ENCODE data around the gene CDH4. TPM values are rescaled to one million over a fixed set of nuclear protein-coding genes. Genes with fewer than 3 reads are reported as not detected.

CDH4 gene
- total and polyA plus RNA-seq, 2 of the 8 experiments (the other 6 are each of a cell fraction or from before 2014, with no cell fraction given) = 4.3 to 7.9 TPM

DNA sequence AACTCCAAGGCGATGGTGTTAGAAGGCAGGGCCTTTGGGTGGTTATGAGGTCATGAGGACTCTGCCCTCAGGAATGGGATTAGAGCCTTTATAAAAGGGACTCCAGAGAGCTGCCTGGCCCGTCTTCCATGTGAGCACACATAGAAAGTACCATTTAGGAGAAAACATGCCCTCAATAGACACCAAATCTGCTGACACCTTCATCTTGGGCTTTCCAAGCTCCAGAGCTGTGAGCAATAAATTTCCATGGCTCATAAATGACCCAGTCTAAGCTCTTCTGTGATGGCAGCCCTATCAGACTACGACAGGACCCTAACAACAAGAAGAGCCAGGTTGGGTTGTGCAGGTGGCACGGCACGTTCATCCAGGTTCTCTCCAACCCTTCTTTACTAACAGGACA is 189.5 kb downstream of the CDH4 start:
- Histone ChIP-seq H3K4me3 (ENCODE audit: extremely low read depth in 1 of 4, insufficient read depth in 2 of 4, low read depth in 3 of 4, low read length in 4 of 4) (no peak overlapping the region), H3K4me1 (replicated peaks in 1 of 4; ENCODE audit: control insufficient read depth in 3 of 4, insufficient read depth in 4 of 4, low read length in 3 of 4) (peaks cover 15 to 57% (median 28%) of the 10 kb centered on the region in 4 experiments)
- POLR2A ChIA-PET (ENCODE audit: partially characterized antibody) = no interaction called here
- no peak for TF ChIP-seq JUND (IDR thresholded peaks at IDR 0.05; ENCODE audit: low read length)
- no peak for TF ChIP-seq EGR1 (IDR thresholded peaks at IDR 0.05; ENCODE audit: borderline replicate concordance, low read depth, low read length)
- TF ChIP-seq BACH1 (IDR thresholded peaks at IDR 0.05; ENCODE audit: low read length) = no peak
- TF ChIP-seq, protein P1, sequence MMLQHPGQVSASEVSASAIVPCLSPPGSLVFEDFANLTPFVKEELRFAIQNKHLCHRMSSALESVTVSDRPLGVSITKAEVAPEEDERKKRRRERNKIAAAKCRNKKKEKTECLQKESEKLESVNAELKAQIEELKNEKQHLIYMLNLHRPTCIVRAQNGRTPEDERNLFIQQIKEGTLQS (IDR thresholded peaks at IDR 0.05; ENCODE audit: insufficient read depth, low read depth, low read length) = no peak
- no peak for TF ChIP-seq BCL11A (IDR thresholded peaks at IDR 0.05; ENCODE audit: low read depth in 2 of 2, low read length in 2 of 2)
- no peak for TF ChIP-seq YY1 (IDR thresholded peaks at IDR 0.05; ENCODE audit: low read depth, low read length)
- no peak for TF ChIP-seq RBBP5 (IDR thresholded peaks at IDR 0.05; ENCODE audit: borderline replicate concordance, low read depth, low read length)
- TF ChIP-seq SAP30 (IDR thresholded peaks at IDR 0.05; ENCODE audit: insufficient read depth, insufficient replicate concordance, low read length) = no peak
- no peak for TF ChIP-seq HDAC6 (IDR thresholded peaks at IDR 0.05; ENCODE audit: low read depth, low read length)
- TF ChIP-seq SIRT6 (IDR thresholded peaks at IDR 0.05; ENCODE audit: low read length) = no peak
- no peak for TF ChIP-seq CEBPB (IDR thresholded peaks at IDR 0.05; ENCODE audit: low read depth, low read length)
- TF ChIP-seq PHF8 (conservative IDR thresholded peaks at IDR 0.05; ENCODE audit: low read depth, low read length) = no peak
- TF ChIP-seq NRF1 (IDR thresholded peaks at IDR 0.05; ENCODE audit: low read depth, low read length) = no peak
- no peak for TF ChIP-seq CBX8 (IDR thresholded peaks at IDR 0.05; ENCODE audit: borderline replicate concordance, low read depth, low read length)

More for the DNA sequence above, 189.5 kb downstream of the CDH4 start:
- Histone ChIP-seq H3K79me2 (ENCODE audit: control insufficient read depth in 1 of 2, insufficient read depth in 2 of 2, low read length in 2 of 2) (no peaks in the 10 kb centered on the region; a peak in 1 of 4 replicates), H2BK20ac (ENCODE audit: low read length) (peak overlapping the region; percentile 87), H3K79me1 (ENCODE audit: low read depth, low read length) (no peaks in the 10 kb centered on the region), H3K4ac (replicated peaks; ENCODE audit: insufficient read length, low read depth, low read length) (peak overlapping the region; percentile 28), H4K20me1 (replicated peaks in 1 of 2; ENCODE audit: control insufficient read depth in 1 of 2, insufficient read depth in 2 of 2, low read length in 2 of 2) (no peaks in the 10 kb centered on the region), H2AFZ (ENCODE audit: low read length) (no peak overlapping the region), H3K9ac (replicated peaks in 1 of 4; ENCODE audit: extremely low read depth in 1 of 4, low read depth in 3 of 4, low read length in 3 of 4) (no peak overlapping the region), H4K5ac (ENCODE audit: insufficient read length, low read depth, low read length) (no peak overlapping the region), H3K36me3 (ENCODE audit: control insufficient read depth in 2 of 4, insufficient read depth in 4 of 4, low read length in 3 of 4) (no peaks in the 10 kb centered on the region), H3K56ac (replicated peaks; ENCODE audit: insufficient read length, low read depth, low read length) (no peak overlapping the region), H4K8ac (ENCODE audit: extremely low read depth, insufficient read depth, low read length) (no peak overlapping the region), H3K27ac (ENCODE audit: low read depth, low read length) (no peak overlapping the region), H2BK5ac (ENCODE audit: low read depth, low read length) (peak overlapping the region; percentile 53; the same call in 1 of the 2 replicates), H3K14ac (ENCODE audit: insufficient read length) (no peak overlapping the region), H3K9me3 (ENCODE audit: insufficient read depth in 2 of 2, low read depth in 1 of 2, low read length in 1 of 2) (no peaks in the 10 kb centered on the region), H3K23me2 (ENCODE audit: low read depth, low read length) (no peaks in the 10 kb centered on the region; the same call in none of the 2 replicates), H4K91ac (replicated peaks; ENCODE audit: insufficient read length, low read length) (peak overlapping the region; percentile 84), H3K23ac (ENCODE audit: insufficient read length) (no peak overlapping the region), H2AK5ac (ENCODE audit: low read depth, low read length) (no peak overlapping the region), H2BK12ac (ENCODE audit: low read depth, low read length) (peak overlapping the region; percentile 63; the same call in 1 of the 2 replicates), H2BK120ac (replicated peaks; ENCODE audit: low read depth, low read length) (peak overlapping the region; percentile 87), H3K4me2 (ENCODE audit: insufficient read depth in 1 of 2, low read depth in 2 of 2, low read length in 2 of 2) (no peak overlapping the region), H2BK15ac (ENCODE audit: low read length) (0 out of 2 replicates have a peak overlapping the region, but pooled peaks have one; percentile 55), H3K27me3 (replicated peaks in 1 of 4; ENCODE audit: control insufficient read depth in 3 of 4, extremely low read depth in 1 of 4, insufficient read depth in 3 of 4, low read length in 3 of 4) (no peaks in the 10 kb centered on the region), H3K18ac (ENCODE audit: extremely low read depth, low read length) (no peak overlapping the region; the same call in 1 of the 2 replicates)
- FAIRE-seq (no peak), DNase-seq (ENCODE audit: low read depth in 1 of 2, low spot score in 2 of 2) (no peak)
- CTCF ChIA-PET (ENCODE audit: partially characterized antibody) = interaction anchor here (0.6 to 1.4 kb wide), 5 partner anchors 8 to 119 kb away, joined by 3 to 4 read pairs (median 3); no protein-coding TSS in a partner anchor
- 95% methylated on average over 5 of the region's 5 CpGs; no CpG with 5 or more reads in 1 of the 2 experiments for WGBS, 2 experiments (ENCODE audit: extremely low coverage in 1 of 2, insufficient coverage in 1 of 2, insufficient read length in 1 of 2, insufficient replicate concordance in 2 of 2, low coverage in 1 of 2, low lambda C conversion rate in 2 of 2, missing lambda C conversion rate in 1 of 2)

Measured in H1 (cell line).